HG02588 (cell line): ENCODE data around the gene BAIAP2L1.
"Not testable (repeated sequence)": the region's sequence is repeated elsewhere in the genome, so short reads cannot be mapped to it uniquely, and the experiment has no call there.

Experiments used
- ATAC-seq: cut with Tn5 transposase; IDR thresholded peaks from one replicate; pipeline ENCODE4 v1.9.1; 2021; ENCODE audit warnings: mild to moderate bottlenecking, moderate library complexity; ENCODE audit not compliant: unreplicated experiment

BAIAP2L1 gene

GRCh38 chr7:98399462-98399861 lies 1.4 kb downstream of the BAIAP2L1 start:
- ATAC-seq, result no peak

- ATAC-seq, result no peak
Measured at GRCh38 chr7:98398567-98399372, 2.1 kb downstream of the BAIAP2L1 start.

GRCh38 chr7:98396768-98397167 lies 4.1 kb downstream of the BAIAP2L1 start:
- no peak for ATAC-seq

GRCh38 chr7:98395951-98396350 lies 4.9 kb downstream of the BAIAP2L1 start:
- ATAC-seq, result no peak

GRCh38 chr7:98395481-98395880 lies 5.4 kb downstream of the BAIAP2L1 start:
- ATAC-seq, result no peak

- ATAC-seq, result no peak
Measured at GRCh38 chr7:98394377-98394836, 6.5 kb downstream of the BAIAP2L1 start.

GRCh38 chr7:98387544-98388226 lies 13.2 kb downstream of the BAIAP2L1 start:
- no peak for ATAC-seq

- ATAC-seq, result no peak
Measured at GRCh38 chr7:98387131-98387530, 13.8 kb downstream of the BAIAP2L1 start.

GRCh38 chr7:98385532-98385931 lies 15.4 kb downstream of the BAIAP2L1 start:
- not testable (repeated sequence) for ATAC-seq

GRCh38 chr7:98378210-98378819 lies 22.6 kb downstream of the BAIAP2L1 start:
- ATAC-seq, result no peak

GRCh38 chr7:98376711-98377110 lies 24.2 kb downstream of the BAIAP2L1 start:
- no peak for ATAC-seq

GRCh38 chr7:98375664-98376063 lies 25.2 kb downstream of the BAIAP2L1 start:
- no peak for ATAC-seq

- no peak for ATAC-seq
Measured at GRCh38 chr7:98374285-98374680, 26.6 kb downstream of the BAIAP2L1 start.

GRCh38 chr7:98372993-98373392 lies 27.9 kb downstream of the BAIAP2L1 start:
- no peak for ATAC-seq

- ATAC-seq, result no peak
Measured at GRCh38 chr7:98369726-98370125, 31.2 kb downstream of the BAIAP2L1 start.

GRCh38 chr7:98368716-98369115 lies 32.2 kb downstream of the BAIAP2L1 start:
- ATAC-seq, result no peak

- ATAC-seq, result no peak
Measured at GRCh38 chr7:98366562-98366938, 34.3 kb downstream of the BAIAP2L1 start.

GRCh38 chr7:98365863-98366561 lies 34.9 kb downstream of the BAIAP2L1 start:
- no peak for ATAC-seq

- no peak for ATAC-seq
Measured at GRCh38 chr7:98364220-98364619, 36.7 kb downstream of the BAIAP2L1 start.

GRCh38 chr7:98362517-98362916 lies 38.4 kb downstream of the BAIAP2L1 start:
- ATAC-seq, result no peak
